NCI-H345 treated with DMSO at 0.1 percent for 48 hours (cell line): ENCODE results near the gene IKZF1.

Experiments used
- DNase-seq: peaks from one replicate; lab custom pipeline; 2025; ENCODE audit not compliant: unreplicated experiment; lab: John Stamatoyannopoulos, UW

IKZF1 gene

GRCh38 chr7:50352751-50353150 is 48.2 kb downstream of the IKZF1 start:
- DNase-seq = no peak

- no peak for DNase-seq
Measured at GRCh38 chr7:50353201-50353600, 48.7 kb downstream of the IKZF1 start.

GRCh38 chr7:50353894-50354595 is 49.5 kb downstream of the IKZF1 start:
- no peak for DNase-seq

GRCh38 chr7:50355817-50356178 is 51.3 kb downstream of the IKZF1 start:
- DNase-seq = no peak

- no peak for DNase-seq
Measured at GRCh38 chr7:50356212-50356944, 51.9 kb downstream of the IKZF1 start.

- no peak for DNase-seq
Measured at GRCh38 chr7:50356945-50357268, 52.4 kb downstream of the IKZF1 start.

GRCh38 chr7:50357426-50357825 is 52.9 kb downstream of the IKZF1 start:
- no peak for DNase-seq

- DNase-seq = no peak
Measured at GRCh38 chr7:50358041-50358705, 53.7 kb downstream of the IKZF1 start.

GRCh38 chr7:50358779-50359178 is 54.3 kb downstream of the IKZF1 start:
- no peak for DNase-seq

GRCh38 chr7:50359258-50359994 is 54.9 kb downstream of the IKZF1 start:
- DNase-seq = no peak

GRCh38 chr7:50359995-50360925 is 55.7 kb downstream of the IKZF1 start:
- no peak for DNase-seq

GRCh38 chr7:50362142-50362541 is 57.6 kb downstream of the IKZF1 start:
- no peak for DNase-seq

GRCh38 chr7:50362712-50363282 is 58.3 kb downstream of the IKZF1 start:
- no peak for DNase-seq

- no peak for DNase-seq
Measured at GRCh38 chr7:50363327-50364060, 59.0 kb downstream of the IKZF1 start.

GRCh38 chr7:50364645-50365044 is 60.1 kb downstream of the IKZF1 start:
- DNase-seq = no peak

- no peak for DNase-seq
Measured at GRCh38 chr7:50366311-50366710, 61.8 kb downstream of the IKZF1 start.

- DNase-seq = no peak
Measured at GRCh38 chr7:50367100-50367499, 62.6 kb downstream of the IKZF1 start.

- DNase-seq = no peak
Measured at GRCh38 chr7:50367570-50367969, 63.1 kb downstream of the IKZF1 start.

GRCh38 chr7:50368366-50368765 is 63.9 kb downstream of the IKZF1 start:
- no peak for DNase-seq
